Smooth muscle cell (in vitro differentiated cells): Measurements from ENCODE around the gene ARHGAP26. TPM values are rescaled to one million over a fixed set of nuclear protein-coding genes. Genes with fewer than 3 reads are reported as not detected.

Source experiments
- DNase-seq: peaks from one replicate; lab custom pipeline; 2025; ENCODE audit not compliant: unreplicated experiment; lab: John Stamatoyannopoulos, UW
- H2AFZ ChIP-seq: fragments of 200-600 bp; sonication (generic); 2 replicates; pipeline ENCODE4 v1.6.0; 2016; ENCODE audit warnings: antibody characterized with exemption, low read depth, mild to moderate bottlenecking
- H3F3A ChIP-seq: fragments of 200-600 bp; sonication (generic); 2 replicates; pipeline ENCODE4 v1.6.0; 2017; ENCODE audit warnings: antibody characterized with exemption, low read depth
- H3K27ac ChIP-seq: fragments of 200-600 bp; sonication (generic); 2 replicates; pipeline ENCODE4 v1.5.1; 2016; ENCODE audit warnings: low read depth, mild to moderate bottlenecking
- H3K27me3 ChIP-seq: fragments of 200-600 bp; sonication (generic); 2 replicates; pipeline ENCODE4 v1.6.1; 2016; ENCODE audit warnings: low read depth, mild to moderate bottlenecking
- H3K36me3 ChIP-seq: fragments of 200-600 bp; sonication (generic); 2 replicates; pipeline ENCODE4 v1.5.1; 2016; ENCODE audit warnings: low read depth
- H3K4me1 ChIP-seq: fragments of 200-600 bp; sonication (generic); 2 replicates; pipeline ENCODE4 v1.5.1; 2016; ENCODE audit warnings: low read depth
- H3K4me2 ChIP-seq: fragments of 200-600 bp; sonication (generic); 2 replicates; pipeline ENCODE4 v1.6.0; 2016; ENCODE audit warnings: mild to moderate bottlenecking
- H3K4me3 ChIP-seq: fragments of 200-600 bp; sonication (generic); 2 replicates; pipeline ENCODE4 v1.5.1; 2016; ENCODE audit warnings: mild to moderate bottlenecking
- H3K79me2 ChIP-seq: fragments of 200-600 bp; sonication (generic); 2 replicates; pipeline ENCODE4 v1.6.0; 2016; ENCODE audit warnings: low read depth, mild to moderate bottlenecking
- H3K9ac ChIP-seq: fragments of 200-600 bp; sonication (generic); 2 replicates; pipeline ENCODE4 v1.6.0; 2016; ENCODE audit warnings: low read depth
- H3K9me3 ChIP-seq: fragments of 200-600 bp; sonication (generic); replicated peaks from 2 replicates; pipeline ENCODE4 v1.5.1; 2016; ENCODE audit warnings: low read depth
- H4K20me1 ChIP-seq: fragments of 200-600 bp; sonication (generic); 2 replicates; pipeline ENCODE4 v1.6.0; 2016; ENCODE audit warnings: low read depth
- CTCF ChIP-seq: fragments of 200-600 bp; sonication (generic); IDR thresholded peaks from 2 replicates; pipeline ENCODE4 v1.5.1; 2017; ENCODE audit warnings: borderline replicate concordance, mild to moderate bottlenecking, antibody characterized with exemption; ENCODE audit not compliant: insufficient read depth, poor library complexity, severe bottlenecking
- whole genome bisulfite sequencing: methylation state at CpG from one replicate; pipeline ENCODE4 v1.1.7; 2016; ENCODE audit warnings: low lambda C conversion rate; 5-methylcytosine and 5-hydroxymethylcytosine counted together
- polyA plus RNA-seq: library from polyadenylated mRNA; unstranded; fragments of >200 nt; fragmentation: Nextera tagmentation; extraction: Ambion mirVana; gene quantifications from 2 replicates; pipeline ENCODE4 v1.2.1, GENCODE V29; 2016
- total RNA-seq: library from RNA; depleted of rRNA; stranded (reverse); fragments of >200 nt; gene quantifications from 2 replicates; pipeline ENCODE4 v1.2.3, GENCODE V29; 2014

ARHGAP26 gene
- total and polyA plus RNA-seq, 2 experiments from 2014 or later, result 2.2 to 5.1 TPM

GRCh38 chr5:143244000-143244736, 474.0 kb downstream of the ARHGAP26 start:
- peak overlapping the region; percentile 88 for H3K9ac ChIP-seq
- no peaks in the 10 kb centered on the region for H3K27me3 ChIP-seq
- peaks cover 22% of the 10 kb centered on the region for H3F3A ChIP-seq
- H3K4me1 ChIP-seq, result peaks cover 13% of the 10 kb centered on the region
- H3K27ac ChIP-seq, result peak overlapping the region; percentile 97
- WGBS, result 3% methylated on average over 16 of the region's 16 CpGs
- H3K9me3 ChIP-seq, result no peaks in the 10 kb centered on the region
- H4K20me1 ChIP-seq, result no peaks in the 10 kb centered on the region
- H3K4me2 ChIP-seq, result peak overlapping the region; percentile 74
- DNase-seq, result peak; percentile 64
- H3K79me2 ChIP-seq, result no peaks in the 10 kb centered on the region
- TF ChIP-seq CTCF, result no peak
- H3K36me3 ChIP-seq, result no peaks in the 10 kb centered on the region
- peak overlapping the region; percentile 1 for H3K4me3 ChIP-seq
- H2AFZ ChIP-seq, result no peak overlapping the region

- Histone ChIP-seq H3K4me1 (peaks cover 16% of the 10 kb centered on the region), H3K9ac (peak overlapping the region; percentile 88), H3K36me3 (no peaks in the 10 kb centered on the region), H3K9me3 (no peaks in the 10 kb centered on the region), H3K4me3 (no peak overlapping the region), H4K20me1 (no peaks in the 10 kb centered on the region), H3K79me2 (no peaks in the 10 kb centered on the region), H3K27ac (peak overlapping the region; percentile 97), H2AFZ (no peak overlapping the region), H3K27me3 (no peaks in the 10 kb centered on the region), H3F3A (peaks cover 22% of the 10 kb centered on the region), H3K4me2 (peak overlapping the region; percentile 74)
- no peak for DNase-seq
- TF ChIP-seq CTCF, result no peak
- WGBS, result 65% methylated on average over 2 of the region's 2 CpGs
Measured at GRCh38 chr5:143244990-143245389, 474.8 kb downstream of the ARHGAP26 start.

DNA sequence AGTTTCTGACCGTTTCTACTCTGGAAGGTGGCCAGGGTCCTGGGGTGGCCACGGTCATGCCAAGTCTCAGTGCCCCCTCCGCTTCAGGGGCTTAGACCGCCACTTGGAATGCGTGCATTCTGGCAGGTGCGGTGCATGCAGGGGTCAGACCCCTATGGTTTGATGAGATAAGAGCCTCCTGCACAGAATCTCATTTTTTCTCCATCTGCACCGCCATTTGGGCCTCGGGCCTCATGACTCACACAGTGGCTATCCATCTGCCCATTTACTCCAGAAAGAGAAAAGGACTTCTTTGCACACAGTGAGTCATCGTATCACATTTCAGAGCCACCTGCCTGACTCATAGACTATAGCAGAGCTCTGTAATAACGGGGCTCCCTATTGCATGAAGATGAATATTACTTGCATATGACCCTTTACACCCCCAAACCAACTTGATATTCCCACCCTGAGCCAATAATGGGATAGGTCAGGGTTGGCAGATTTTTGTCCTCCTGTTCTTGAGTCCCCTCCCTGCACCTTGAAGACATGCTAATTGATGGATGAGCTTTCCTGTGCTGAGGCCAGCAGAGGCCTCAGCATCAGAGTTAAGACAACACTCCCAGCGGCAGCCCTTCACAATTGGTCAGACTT, 475.9 kb downstream of the ARHGAP26 start:
- no peak overlapping the region for H3K4me3 ChIP-seq
- H2AFZ ChIP-seq, result no peak overlapping the region
- H3F3A ChIP-seq, result peaks cover 22% of the 10 kb centered on the region
- no peaks in the 10 kb centered on the region for H3K27me3 ChIP-seq
- WGBS, result 58% methylated on average over 11 of the region's 11 CpGs
- H4K20me1 ChIP-seq, result no peaks in the 10 kb centered on the region
- H3K9ac ChIP-seq, result peak overlapping the region; percentile 88
- no peaks in the 10 kb centered on the region for H3K79me2 ChIP-seq
- H3K27ac ChIP-seq, result peak overlapping the region; percentile 97
- H3K9me3 ChIP-seq, result no peaks in the 10 kb centered on the region
- TF ChIP-seq CTCF, result no peak
- H3K36me3 ChIP-seq, result no peaks in the 10 kb centered on the region
- peaks cover 16% of the 10 kb centered on the region for H3K4me1 ChIP-seq
- peak overlapping the region; percentile 22 for H3K4me2 ChIP-seq
- DNase-seq, result no peak
